Pancreas (tissue), 10 donors: ENCODE results near the gene RHCG. TPM values are rescaled to one million over a fixed set of nuclear protein-coding genes. Genes with fewer than 3 reads are reported as not detected.
A peak's percentile ranks its signal among the peaks of the same experiment; 100 is the strongest.

Source experiments
- ATAC-seq, 4 donors: fragments of 200-7000 bp; cut with Tn5 transposase; one replicate each; pipeline versions ENCODE4 v1.8.0 to v1.9.1; 2020; ENCODE audit warnings: mild to moderate bottlenecking in 4 of 4, moderate library complexity in 4 of 4
- DNase-seq, 6 donors: peaks; one replicate each; pipeline ENCODE4 v3.0.0-alpha.2; 2020
- FAIRE-seq: peaks from 2 replicates; lab custom pipeline; 2012; peaks lifted over from hg19 to GRCh38; lab: Jason Lieb, UNC
- H3K27ac ChIP-seq, 4 donors: fragments of 200-600 bp; sonication (generic); 1 replicate in 3 of 4; 2 replicates in 1 of 4; pipeline versions ENCODE4 v1.5.0 to v1.8.0; 2020
- H3K27me3 ChIP-seq, 4 donors: fragments of 200-600 bp; one replicate each; pipeline ENCODE4 v1.8.0; 2021
- H3K36me3 ChIP-seq, 3 donors: fragments of 200-600 bp; sonication (generic) in 1 of 3; one replicate each; pipeline versions ENCODE4 v1.5.0 to v1.8.0; 2020 to 2021
- H3K4me1 ChIP-seq, 3 donors: fragments of 200-600 bp; one replicate each; pipeline ENCODE4 v1.8.0; 2021
- H3K4me3 ChIP-seq, 4 donors: fragments of 200-600 bp; sonication (generic) in 2 of 4; one replicate each; pipeline versions ENCODE4 v1.5.0 to v1.8.0; 2020 to 2021
- H3K9me3 ChIP-seq, 4 donors: fragments of 200-600 bp; one replicate each; pipeline ENCODE4 v1.8.0; 2021
- WGBS, 2 donors: extraction: QIAGEN DNeasy Blood & Tissue Kit; methylation state at CpG; one replicate each; pipeline ENCODE4 v1.1.7; 2013; 5-methylcytosine and 5-hydroxymethylcytosine counted together
- intact Hi-C, 3 donors: fragments of 100-400 bp; cut with DNase I; formaldehyde crosslinking; loops; one replicate each; pipeline versions ENCODE4 v1.11.1 to v1.14.2; 2022
- polyA plus RNA-seq, 2 donors: library from polyadenylated mRNA; stranded (reverse); fragments of 200-250 nt; gene quantifications; one replicate each; pipeline ENCODE4 v1.2.3, GENCODE V29; 2013
- total RNA-seq, 6 donors: library from RNA; stranded (reverse); fragmentation: NEBNext Ultra II Directional in 4 of 6; extraction: Animal tissue kit (Norgen Biotek cat#: 25700) in 4 of 6; gene quantifications; one replicate each; pipeline versions ENCODE4 v1.2.1 to v1.2.4, GENCODE V29; 2021 to 2023
- TF ChIP-seq, protein P1 (sequence below), 4 donors: fragments of 200-600 bp; sonication (generic) in 3 of 4; IDR thresholded peaks; one replicate each; pipeline versions ENCODE4 v1.5.0 to v1.8.0; 2021; ENCODE audit warnings: antibody characterized with exemption in 4 of 4
- donor health status: healthy with polysubstance abuse.
- donor health status: DM: no; HTN: no; CAD: no; lungs with moderate emphysema.
- donor health status: DM: no; HTN: no; CAD: no.
- donor health status: control.
- donor health status: control.
- donor health status: Bipolar disorder and iron deficiency.
- donor health status: DM: yes; HTN: yes; CAD: no.
- donor health status: DM: no; HTN: no; CAD: no.
- donor health status: DM: no; HTN: no; CAD: no.
- donor health status: DM: yes; HTN: yes; CAD: no.

RHCG gene
- total and polyA plus RNA-seq, 8 donors = 0.12 to 0.92 (median 0.73) TPM

DNA sequence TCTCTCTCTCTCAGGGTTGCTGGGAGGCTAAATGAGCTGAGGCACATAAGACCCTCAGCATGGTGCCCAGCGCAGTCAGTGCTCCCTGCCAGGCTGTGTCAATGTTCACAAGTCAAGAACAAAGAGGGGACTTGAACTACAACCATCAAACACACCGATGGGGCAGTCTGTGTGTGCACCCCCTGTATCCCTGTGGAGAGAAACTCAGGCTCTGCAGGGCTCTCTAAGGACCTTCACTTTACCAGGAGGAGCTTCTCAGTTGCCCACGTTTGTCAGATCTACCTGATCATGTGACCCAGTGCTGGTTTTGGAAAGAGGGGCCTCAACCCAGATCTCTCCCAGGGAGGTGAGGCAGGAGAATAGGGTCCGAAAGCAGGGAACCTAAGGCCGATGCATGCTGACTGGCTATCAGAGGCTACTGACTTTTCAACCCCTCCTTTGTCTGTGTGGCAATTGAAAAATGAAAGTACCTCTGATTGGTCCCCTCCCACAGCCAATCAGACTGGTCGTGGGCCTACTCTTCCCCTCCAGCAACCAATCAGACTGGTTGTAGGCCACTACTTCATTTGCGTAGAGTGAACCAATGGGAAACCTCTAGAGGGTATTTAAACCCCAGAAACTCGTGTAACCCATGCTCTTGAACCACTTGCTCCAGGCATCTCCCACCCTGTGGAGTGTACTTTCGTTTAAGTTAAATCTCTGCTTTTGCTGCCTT is 34.0 kb downstream of the RHCG start:
- peak overlapping the region; percentile 31 to 80 (median 54) for H3K27ac ChIP-seq
- H3K27me3 ChIP-seq = no peaks in the 10 kb centered on the region
- TF ChIP-seq, protein P1, sequence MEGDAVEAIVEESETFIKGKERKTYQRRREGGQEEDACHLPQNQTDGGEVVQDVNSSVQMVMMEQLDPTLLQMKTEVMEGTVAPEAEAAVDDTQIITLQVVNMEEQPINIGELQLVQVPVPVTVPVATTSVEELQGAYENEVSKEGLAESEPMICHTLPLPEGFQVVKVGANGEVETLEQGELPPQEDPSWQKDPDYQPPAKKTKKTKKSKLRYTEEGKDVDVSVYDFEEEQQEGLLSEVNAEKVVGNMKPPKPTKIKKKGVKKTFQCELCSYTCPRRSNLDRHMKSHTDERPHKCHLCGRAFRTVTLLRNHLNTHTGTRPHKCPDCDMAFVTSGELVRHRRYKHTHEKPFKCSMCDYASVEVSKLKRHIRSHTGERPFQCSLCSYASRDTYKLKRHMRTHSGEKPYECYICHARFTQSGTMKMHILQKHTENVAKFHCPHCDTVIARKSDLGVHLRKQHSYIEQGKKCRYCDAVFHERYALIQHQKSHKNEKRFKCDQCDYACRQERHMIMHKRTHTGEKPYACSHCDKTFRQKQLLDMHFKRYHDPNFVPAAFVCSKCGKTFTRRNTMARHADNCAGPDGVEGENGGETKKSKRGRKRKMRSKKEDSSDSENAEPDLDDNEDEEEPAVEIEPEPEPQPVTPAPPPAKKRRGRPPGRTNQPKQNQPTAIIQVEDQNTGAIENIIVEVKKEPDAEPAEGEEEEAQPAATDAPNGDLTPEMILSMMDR (IDR thresholded peaks at IDR 0.05) = no peak
- 36 to 39% methylated on average over 9 of the region's 9 CpGs for WGBS, 2 donors
- no peaks in the 10 kb centered on the region for H3K9me3 ChIP-seq
- peak in 4 of 6 donors; percentile 73 to 89 (median 86) for DNase-seq
- no peaks in the 10 kb centered on the region for H3K36me3 ChIP-seq
- no peak for FAIRE-seq
- peak; percentile 87 to 94 (median 92) for ATAC-seq
- H3K4me3 ChIP-seq = peak overlapping the region; percentile 29 to 48 (median 35)
- intact Hi-C loops = no loop called here
- H3K4me1 ChIP-seq = peaks cover 3 to 23% (median 9%) of the 10 kb centered on the region in 3 donors

DNA sequence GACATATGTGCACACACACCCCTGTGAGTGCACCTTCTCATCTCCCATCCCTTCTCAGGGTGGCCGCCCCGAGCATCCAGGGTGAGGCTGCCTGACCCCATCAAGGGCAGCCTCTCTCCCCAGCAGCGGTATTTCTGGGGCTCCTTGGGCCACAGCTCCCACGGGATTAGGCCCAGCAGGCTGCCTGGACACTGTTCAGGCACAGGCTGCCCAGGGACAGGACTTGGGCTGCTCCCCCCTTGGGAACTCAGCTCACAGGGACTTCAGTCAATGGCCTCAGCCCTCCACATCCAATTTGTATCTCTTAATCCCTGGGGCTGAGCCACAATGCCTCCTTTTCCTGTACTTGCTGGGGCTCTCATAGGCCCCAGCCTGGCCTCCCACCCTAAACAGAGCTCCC is 35.0 kb downstream of the RHCG start:
- FAIRE-seq (no peak), ATAC-seq (no peak), DNase-seq (no peak)
- Histone ChIP-seq H3K4me3 (no peak overlapping the region), H3K36me3 (no peaks in the 10 kb centered on the region), H3K27me3 (no peaks in the 10 kb centered on the region), H3K4me1 (peaks cover 5 to 20% (median 12%) of the 10 kb centered on the region in 3 donors), H3K9me3 (no peaks in the 10 kb centered on the region), H3K27ac (peak overlapping the region in 3 of 4 donors; percentile 4 to 80 (median 73))
- intact Hi-C loops = no loop called here
- TF ChIP-seq, protein P1 (IDR thresholded peaks at IDR 0.05) = no peak
- 71% methylated on average over 4 of the region's 4 CpGs for WGBS, 2 donors

DNA sequence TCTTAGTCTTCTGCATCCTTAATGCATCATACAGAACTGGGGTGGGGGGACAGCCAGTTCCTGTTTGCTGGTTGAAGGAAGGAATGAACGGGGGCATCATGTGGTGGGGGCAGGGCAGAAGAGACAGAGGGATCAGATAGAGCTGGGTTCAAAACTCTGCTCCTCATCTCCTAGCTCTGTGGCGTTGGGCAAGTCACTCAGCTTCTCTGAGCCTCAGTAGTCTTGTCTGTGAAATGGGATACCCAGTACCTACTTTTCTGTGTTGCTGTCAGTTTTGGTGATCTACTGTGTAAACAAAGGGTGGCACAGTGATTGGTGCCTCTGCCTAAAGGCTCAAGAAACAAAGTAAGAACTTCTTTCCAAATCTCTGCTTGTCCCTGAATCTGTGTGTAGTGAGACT is 36.3 kb downstream of the RHCG start:
- H3K27ac ChIP-seq = peak overlapping the region in 1 of 4 donors; percentile 65
- no peaks in the 10 kb centered on the region for H3K27me3 ChIP-seq
- no peak for FAIRE-seq
- peaks cover 16 to 25% (median 21%) of the 10 kb centered on the region in 3 donors for H3K4me1 ChIP-seq
- TF ChIP-seq, protein P1 (IDR thresholded peaks at IDR 0.05) = no peak
- no peak for DNase-seq
- no peaks in the 10 kb centered on the region for H3K36me3 ChIP-seq
- no peak for ATAC-seq
- 51 to 56% methylated on average over 2 of the region's 2 CpGs for WGBS, 2 donors
- intact Hi-C loops = no loop called here
- H3K4me3 ChIP-seq = no peak overlapping the region
- no peaks in the 10 kb centered on the region for H3K9me3 ChIP-seq

DNA sequence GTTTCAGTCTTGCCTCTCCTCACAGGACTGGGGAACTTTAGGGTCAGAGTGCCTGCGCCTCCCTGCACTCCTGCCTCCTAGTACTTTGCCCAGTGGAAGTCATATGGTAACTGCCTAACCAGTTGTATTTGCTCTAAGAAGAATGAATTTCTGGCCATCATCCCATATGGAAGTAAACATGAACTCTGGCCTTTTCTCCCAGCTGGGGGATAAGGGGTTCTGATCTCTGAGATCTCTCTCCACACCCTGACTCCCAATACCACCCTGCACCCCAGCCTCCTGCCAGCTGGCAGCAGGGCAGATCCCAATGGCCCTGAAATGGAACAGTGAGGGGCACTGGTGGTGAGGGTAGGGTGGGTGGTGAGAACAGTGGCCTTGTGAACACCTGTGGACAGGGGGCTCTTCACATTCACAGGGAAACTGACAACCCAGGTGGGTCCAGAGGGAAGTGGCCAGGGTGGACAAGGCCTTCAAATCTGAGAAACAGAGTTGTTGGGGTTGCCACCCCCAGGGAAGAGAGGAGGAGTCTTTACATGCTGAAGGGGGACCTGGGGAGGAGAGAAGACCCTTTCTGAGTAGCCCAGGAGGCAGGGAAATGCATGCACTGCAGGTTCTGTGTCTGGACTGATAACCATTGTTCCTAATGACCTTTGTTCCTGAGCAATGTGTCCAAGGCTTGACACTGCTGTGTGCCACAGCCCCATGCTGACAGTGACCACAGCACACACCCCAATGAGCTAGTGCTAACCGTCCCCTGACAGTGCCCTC is 36.9 kb downstream of the RHCG start:
- ATAC-seq = peak in 3 of 4 donors; percentile 39 to 57 (median 46)
- TF ChIP-seq, protein P1 (IDR thresholded peaks at IDR 0.05) = no peak
- Histone ChIP-seq H3K27ac (peak overlapping the region in 3 of 4 donors; percentile 37 to 65 (median 62)), H3K36me3 (no peaks in the 10 kb centered on the region), H3K4me1 (peaks cover 22 to 27% (median 25%) of the 10 kb centered on the region in 3 donors), H3K9me3 (no peaks in the 10 kb centered on the region), H3K4me3 (no peak overlapping the region), H3K27me3 (no peaks in the 10 kb centered on the region)
- 28 to 30% methylated on average over 2 of the region's 2 CpGs for WGBS, 2 donors
- intact Hi-C loops = no loop called here
- peak in 2 of 6 donors; percentile 59 to 65 for DNase-seq
- no peak for FAIRE-seq
